AG04449 (cell line): ENCODE measurements around the gene FAM162A.

Experiments used
- CTCF ChIA-PET: fragments of 350-600 bp; formaldehyde crosslinking; extraction: SDS; loops from one replicate; lab custom pipeline; 2021; ENCODE audit warnings: antibody characterized with exemption; lab: Yijun Ruan, JAX
- POLR2A ChIA-PET: fragments of 400-600, 350-600 bp; formaldehyde crosslinking; extraction: SDS; loops from one replicate; lab custom pipeline; 2020; ENCODE audit warnings: antibody characterized with exemption, inconsistent platforms; lab: Yijun Ruan, JAX
- DNase-seq: peaks from one replicate; pipeline ENCODE4 v3.0.0-alpha.2; 2010; ENCODE audit warnings: low read depth, low spot score
- H3K4me3 ChIP-seq: 2 replicates; pipeline ENCODE4 v1.5.1; 2011; ENCODE audit warnings: low read depth, mild to moderate bottlenecking, control low read depth, low read length
- CTCF ChIP-seq: IDR thresholded peaks from one replicate; pipeline ENCODE4 v1.5.1; 2011; ENCODE audit warnings: mild to moderate bottlenecking, moderate library complexity, low read length, control low read depth, inconsistent platforms; ENCODE audit not compliant: insufficient read depth; ENCODE audit errors: missing control alignments

FAM162A gene

GRCh38 chr3:122391681-122392446, 7.9 kb downstream of the FAM162A start:
- ChIA-PET CTCF (interaction anchor here (1.2 to 6.2 kb wide), 6 partner anchors 8 to 287 kb away, joined by 3 to 71 read pairs (median 23); partner anchors contain the start of genes FAM162A, MIX23 and PARP14), POLR2A (interaction anchor here (0.6 kb wide), 1 partner anchor 498 kb away, joined by 3 read pairs; the partner anchor contains the start of gene SLC15A2)
- no peak for DNase-seq
- no peak overlapping the region for H3K4me3 ChIP-seq
- no peak for TF ChIP-seq CTCF

- DNase-seq, result no peak
- peak; percentile 45 for TF ChIP-seq CTCF
- ChIA-PET CTCF (interaction anchor here (0.6 to 6.2 kb wide), 20 partner anchors 9 to 1909 kb away, joined by 3 to 71 read pairs (median 4); partner anchors contain the start of genes FAM162A, MIX23, PARP14 and POLQ), POLR2A (interaction anchor here (1.3 to 1.4 kb wide), 2 partner anchors 9 to 286 kb away, joined by 4 to 9 read pairs; partner anchors contain the start of gene FAM162A)
- no peak overlapping the region for H3K4me3 ChIP-seq
These were observed 9.2 kb downstream of the FAM162A start for GRCh38 chr3:122392868-122393844.

- POLR2A ChIA-PET, result interaction anchor here (1.3 kb wide), 1 partner anchor 285 kb away, joined by 4 read pairs; no protein-coding TSS in a partner anchor
- no peak overlapping the region for H3K4me3 ChIP-seq
- CTCF ChIA-PET, result interaction anchor here (1.4 to 6.2 kb wide), 8 partner anchors 9 to 848 kb away, joined by 5 to 71 read pairs (median 12); partner anchors contain the start of genes FAM162A, MIX23, PARP14 and POLQ
- TF ChIP-seq CTCF, result no peak
- no peak for DNase-seq
These were observed 10.2 kb downstream of the FAM162A start for GRCh38 chr3:122394173-122394572.

GRCh38 chr3:122395582-122395981, 11.6 kb downstream of the FAM162A start:
- DNase-seq, result no peak
- no peak for TF ChIP-seq CTCF
- ChIA-PET POLR2A (no interaction called here), CTCF (interaction anchor here (0.6 to 1.0 kb wide), 5 partner anchors 10 to 274 kb away, joined by 3 read pairs; partner anchors contain the start of genes FAM162A and WDR5B)
- no peak overlapping the region for H3K4me3 ChIP-seq

GRCh38 chr3:122396511-122396910, 12.5 kb downstream of the FAM162A start:
- CTCF ChIA-PET, result interaction anchor here (0.7 to 0.9 kb wide), 3 partner anchors 9 to 19 kb away, joined by 3 read pairs; partner anchors contain the start of gene WDR5B
- POLR2A ChIA-PET, result no interaction called here
- no peak overlapping the region for H3K4me3 ChIP-seq
- TF ChIP-seq CTCF, result no peak
- DNase-seq, result no peak
